NCI-H510A (cell line): ENCODE measurements around the gene DIPK1A.

ENCODE experiments used
- DNase-seq: peaks from one replicate; lab custom pipeline; 2025; lab: John Stamatoyannopoulos, UW

The DIPK1A gene

GRCh38 chr1:92952714-92953113 is 8.5 kb downstream of the DIPK1A start:
- no peak for DNase-seq

GRCh38 chr1:92951141-92951582 is 10.1 kb downstream of the DIPK1A start:
- DNase-seq: peak; percentile 25

GRCh38 chr1:92949937-92950817 is 11.1 kb downstream of the DIPK1A start:
- DNase-seq: no peak

GRCh38 chr1:92948071-92948470 is 13.2 kb downstream of the DIPK1A start:
- DNase-seq: no peak

GRCh38 chr1:92945748-92946270 is 15.5 kb downstream of the DIPK1A start:
- no peak for DNase-seq

GRCh38 chr1:92944901-92945747 is 16.1 kb downstream of the DIPK1A start:
- no peak for DNase-seq

GRCh38 chr1:92943502-92943847 is 17.8 kb downstream of the DIPK1A start:
- no peak for DNase-seq

- no peak for DNase-seq
Observed at GRCh38 chr1:92940541-92940940, 20.7 kb downstream of the DIPK1A start.

- no peak for DNase-seq
Observed at GRCh38 chr1:92937731-92938130, 23.5 kb downstream of the DIPK1A start.

GRCh38 chr1:92936865-92937264 is 24.4 kb downstream of the DIPK1A start:
- no peak for DNase-seq

- DNase-seq: peak; percentile 32
Observed at GRCh38 chr1:92934395-92935378, 26.6 kb downstream of the DIPK1A start.

- no peak for DNase-seq
Observed at GRCh38 chr1:92933459-92933858, 27.8 kb downstream of the DIPK1A start.

GRCh38 chr1:92931691-92932090 is 29.6 kb downstream of the DIPK1A start:
- no peak for DNase-seq

- no peak for DNase-seq
Observed at GRCh38 chr1:92929461-92929860, 31.8 kb downstream of the DIPK1A start.

GRCh38 chr1:92927870-92928269 is 33.4 kb downstream of the DIPK1A start:
- DNase-seq: no peak

GRCh38 chr1:92926873-92927272 is 34.4 kb downstream of the DIPK1A start:
- no peak for DNase-seq

- DNase-seq: no peak
Observed at GRCh38 chr1:92924501-92924900, 36.8 kb downstream of the DIPK1A start.

GRCh38 chr1:92923664-92924063 is 37.6 kb downstream of the DIPK1A start:
- no peak for DNase-seq

GRCh38 chr1:92922356-92923035 is 38.8 kb downstream of the DIPK1A start:
- no peak for DNase-seq

- DNase-seq: no peak
Observed at GRCh38 chr1:92921031-92922023, 39.9 kb downstream of the DIPK1A start.
